Parathyroid adenoma (tissue), 2 donors: ENCODE data around the gene INPP5K.
A peak's percentile ranks its signal among the peaks of the same experiment; 100 is the strongest.

Experiments
- H2AFZ ChIP-seq: fragments of 300-600 bp; sonication (generic); one replicate; pipeline ENCODE4 v1.7.0; 2017; ENCODE audit warnings: antibody characterized with exemption, mild to moderate bottlenecking
- H3K27ac ChIP-seq: fragments of 300-600 bp; sonication (generic); one replicate; pipeline ENCODE4 v1.7.0; 2017
- H3K27me3 ChIP-seq: fragments of 300-600 bp; sonication (generic); one replicate; pipeline ENCODE4 v1.7.0; 2017; ENCODE audit warnings: low read length; ENCODE audit not compliant: control insufficient read depth, insufficient read depth
- H3K36me3 ChIP-seq: fragments of 300-600 bp; sonication (generic); one replicate; pipeline ENCODE4 v1.7.0; 2017; ENCODE audit warnings: low read length; ENCODE audit not compliant: control insufficient read depth, insufficient read depth
- H3K4me1 ChIP-seq: fragments of 300-600 bp; sonication (generic); one replicate; pipeline ENCODE4 v1.7.0; 2017; ENCODE audit warnings: control low read depth
- H3K4me2 ChIP-seq: fragments of 300-600 bp; sonication (generic); one replicate; pipeline ENCODE4 v1.7.0; 2017; ENCODE audit warnings: low read length
- H3K4me3 ChIP-seq: fragments of 300-600 bp; sonication (generic); one replicate; pipeline ENCODE4 v1.7.0; 2017; ENCODE audit warnings: low read depth, low read length
- H3K79me2 ChIP-seq: fragments of 300-600 bp; sonication (generic); one replicate; pipeline ENCODE4 v1.7.0; 2017; ENCODE audit warnings: control low read depth
- H3K9ac ChIP-seq: fragments of 300-600 bp; sonication (generic); one replicate; pipeline ENCODE4 v1.7.0; 2017; ENCODE audit warnings: mild to moderate bottlenecking
- H3K9me3 ChIP-seq: fragments of 300-600 bp; sonication (generic); one replicate; pipeline ENCODE4 v1.7.0; 2017; ENCODE audit warnings: low read length; ENCODE audit not compliant: control insufficient read depth
- TF ChIP-seq, protein P1 (sequence below): fragments of 300-600 bp; sonication (generic); IDR thresholded peaks from one replicate; pipeline ENCODE4 v1.7.0; 2017; ENCODE audit warnings: antibody characterized with exemption, mild to moderate bottlenecking
- donor health status: primary hyperparathyroidism.

The INPP5K gene

DNA sequence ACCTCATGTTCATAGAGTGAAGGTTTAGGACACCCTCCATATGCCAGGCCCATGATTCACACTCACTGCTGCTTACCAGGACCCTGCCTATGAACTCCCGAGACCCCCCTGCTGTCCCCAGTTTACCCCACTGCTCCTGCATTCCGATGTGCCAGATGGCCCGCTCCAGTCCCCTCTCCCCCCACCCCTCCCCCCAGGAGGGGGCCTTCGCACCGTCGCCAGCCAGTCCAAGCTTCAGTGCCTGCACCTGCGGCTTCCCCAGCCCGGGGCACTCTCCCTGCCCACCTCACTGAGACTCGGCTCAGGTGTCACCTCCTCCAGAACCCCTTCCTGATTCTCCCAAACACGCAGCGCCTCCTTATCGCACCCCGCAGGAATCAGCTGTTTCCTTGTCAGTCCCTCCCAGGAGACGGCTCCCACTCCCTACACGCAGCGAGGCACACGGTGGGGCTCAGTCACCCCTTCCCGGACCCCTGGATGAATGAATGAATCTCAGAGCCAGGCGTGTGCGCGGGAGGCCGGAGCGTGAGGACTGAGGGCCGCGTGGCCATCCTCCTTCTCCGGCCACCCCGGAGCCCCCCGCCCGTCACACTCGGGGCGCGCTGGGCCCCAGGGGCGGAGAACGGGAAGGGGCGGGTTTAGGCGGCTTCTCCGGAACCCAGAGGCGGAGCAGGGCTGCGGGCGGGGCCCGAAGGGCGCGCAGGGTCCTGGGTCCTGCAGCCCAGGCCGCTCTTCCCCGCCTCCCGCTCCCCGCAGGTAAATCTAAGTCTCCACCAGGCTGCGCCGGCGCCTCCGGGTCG, 25.6 kb downstream of the INPP5K start:
- TF ChIP-seq, protein P1, sequence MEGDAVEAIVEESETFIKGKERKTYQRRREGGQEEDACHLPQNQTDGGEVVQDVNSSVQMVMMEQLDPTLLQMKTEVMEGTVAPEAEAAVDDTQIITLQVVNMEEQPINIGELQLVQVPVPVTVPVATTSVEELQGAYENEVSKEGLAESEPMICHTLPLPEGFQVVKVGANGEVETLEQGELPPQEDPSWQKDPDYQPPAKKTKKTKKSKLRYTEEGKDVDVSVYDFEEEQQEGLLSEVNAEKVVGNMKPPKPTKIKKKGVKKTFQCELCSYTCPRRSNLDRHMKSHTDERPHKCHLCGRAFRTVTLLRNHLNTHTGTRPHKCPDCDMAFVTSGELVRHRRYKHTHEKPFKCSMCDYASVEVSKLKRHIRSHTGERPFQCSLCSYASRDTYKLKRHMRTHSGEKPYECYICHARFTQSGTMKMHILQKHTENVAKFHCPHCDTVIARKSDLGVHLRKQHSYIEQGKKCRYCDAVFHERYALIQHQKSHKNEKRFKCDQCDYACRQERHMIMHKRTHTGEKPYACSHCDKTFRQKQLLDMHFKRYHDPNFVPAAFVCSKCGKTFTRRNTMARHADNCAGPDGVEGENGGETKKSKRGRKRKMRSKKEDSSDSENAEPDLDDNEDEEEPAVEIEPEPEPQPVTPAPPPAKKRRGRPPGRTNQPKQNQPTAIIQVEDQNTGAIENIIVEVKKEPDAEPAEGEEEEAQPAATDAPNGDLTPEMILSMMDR: no peak
- Histone ChIP-seq H2AFZ (peak overlapping the region; percentile 82), H3K9me3 (no peaks in the 10 kb centered on the region), H3K27me3 (no peaks in the 10 kb centered on the region), H3K27ac (peak overlapping the region; percentile 31), H3K4me2 (peak overlapping the region; percentile 65), H3K36me3 (no peaks in the 10 kb centered on the region), H3K4me3 (peak overlapping the region; percentile 52), H3K79me2 (no peaks in the 10 kb centered on the region), H3K4me1 (peaks cover 4% of the 10 kb centered on the region), H3K9ac (peak overlapping the region; percentile 35)

DNA sequence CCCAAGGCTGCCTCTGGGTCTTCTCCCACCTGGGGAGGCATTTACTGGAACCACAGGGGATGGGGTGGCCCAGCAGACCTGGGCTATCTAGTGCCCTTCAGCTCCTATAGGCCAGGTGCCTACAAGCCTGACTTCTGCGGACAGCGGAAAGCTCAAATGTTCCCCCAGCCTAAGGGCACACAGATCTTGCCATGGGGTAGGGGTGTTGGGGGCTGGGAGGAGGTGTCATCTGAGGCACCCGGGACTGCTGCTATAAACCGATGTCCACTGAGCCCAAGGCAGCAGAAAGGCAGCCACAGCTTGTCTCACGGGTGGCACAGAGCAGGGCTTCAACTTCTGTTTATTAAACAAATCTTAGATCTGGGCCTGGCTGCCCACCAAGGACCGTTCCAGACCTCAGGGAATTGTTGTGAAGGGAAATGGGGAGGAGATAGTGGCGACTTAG, 27.6 kb downstream of the INPP5K start:
- Histone ChIP-seq H3K9me3 (no peaks in the 10 kb centered on the region), H3K4me2 (peak overlapping the region; percentile 62), H3K79me2 (no peaks in the 10 kb centered on the region), H3K4me3 (no peak overlapping the region), H3K9ac (no peak overlapping the region), H3K4me1 (peaks cover 7% of the 10 kb centered on the region), H2AFZ (no peak overlapping the region), H3K27me3 (no peaks in the 10 kb centered on the region), H3K27ac (peak overlapping the region; percentile 60), H3K36me3 (no peaks in the 10 kb centered on the region)
- TF ChIP-seq, protein P1: no peak

DNA sequence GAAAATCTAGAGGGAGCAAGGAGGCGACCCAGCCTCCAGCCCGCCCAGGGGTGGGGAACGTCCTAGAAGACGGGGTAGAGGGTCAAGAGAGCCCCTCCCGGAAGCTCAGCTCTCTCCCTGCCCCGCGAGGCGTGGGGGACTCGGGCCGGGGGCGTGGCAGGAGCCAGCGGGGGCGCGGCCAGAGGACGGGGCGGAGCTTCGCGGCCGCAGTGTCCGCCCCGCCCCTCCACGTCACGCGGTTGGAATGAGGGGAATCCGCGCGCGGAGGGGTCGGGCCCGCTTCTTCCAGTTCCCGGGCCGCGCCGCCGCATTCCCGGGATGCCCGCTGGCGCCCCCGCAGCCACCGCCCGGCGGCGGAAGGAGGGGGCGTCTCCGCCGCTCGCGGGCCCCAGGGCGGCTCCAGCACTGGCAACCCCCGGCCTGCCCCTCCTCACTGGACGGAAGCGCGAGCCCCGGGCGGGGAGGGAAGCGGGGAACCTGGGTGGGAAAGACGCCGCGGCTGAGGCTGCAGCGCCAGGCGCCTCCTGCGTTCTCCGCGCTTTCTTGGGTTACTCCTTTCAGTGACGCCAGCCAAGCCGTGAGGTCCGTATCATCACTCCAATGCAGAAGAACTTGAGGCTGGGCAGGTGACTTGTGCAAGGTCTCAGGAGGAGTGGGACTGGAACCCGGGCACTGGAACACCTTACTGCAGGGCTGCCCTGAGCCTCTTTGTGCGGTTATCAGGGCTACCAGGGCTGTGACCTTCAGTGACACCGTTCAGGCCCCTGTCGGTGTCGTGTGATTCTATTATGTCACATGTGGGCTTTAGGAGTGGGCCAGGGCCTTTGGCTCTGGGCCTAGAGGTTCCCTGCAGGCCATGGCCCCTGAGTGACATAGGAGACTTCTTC, 28.2 kb downstream of the INPP5K start:
- H3K4me3 ChIP-seq: peak overlapping the region; percentile 32

DNA sequence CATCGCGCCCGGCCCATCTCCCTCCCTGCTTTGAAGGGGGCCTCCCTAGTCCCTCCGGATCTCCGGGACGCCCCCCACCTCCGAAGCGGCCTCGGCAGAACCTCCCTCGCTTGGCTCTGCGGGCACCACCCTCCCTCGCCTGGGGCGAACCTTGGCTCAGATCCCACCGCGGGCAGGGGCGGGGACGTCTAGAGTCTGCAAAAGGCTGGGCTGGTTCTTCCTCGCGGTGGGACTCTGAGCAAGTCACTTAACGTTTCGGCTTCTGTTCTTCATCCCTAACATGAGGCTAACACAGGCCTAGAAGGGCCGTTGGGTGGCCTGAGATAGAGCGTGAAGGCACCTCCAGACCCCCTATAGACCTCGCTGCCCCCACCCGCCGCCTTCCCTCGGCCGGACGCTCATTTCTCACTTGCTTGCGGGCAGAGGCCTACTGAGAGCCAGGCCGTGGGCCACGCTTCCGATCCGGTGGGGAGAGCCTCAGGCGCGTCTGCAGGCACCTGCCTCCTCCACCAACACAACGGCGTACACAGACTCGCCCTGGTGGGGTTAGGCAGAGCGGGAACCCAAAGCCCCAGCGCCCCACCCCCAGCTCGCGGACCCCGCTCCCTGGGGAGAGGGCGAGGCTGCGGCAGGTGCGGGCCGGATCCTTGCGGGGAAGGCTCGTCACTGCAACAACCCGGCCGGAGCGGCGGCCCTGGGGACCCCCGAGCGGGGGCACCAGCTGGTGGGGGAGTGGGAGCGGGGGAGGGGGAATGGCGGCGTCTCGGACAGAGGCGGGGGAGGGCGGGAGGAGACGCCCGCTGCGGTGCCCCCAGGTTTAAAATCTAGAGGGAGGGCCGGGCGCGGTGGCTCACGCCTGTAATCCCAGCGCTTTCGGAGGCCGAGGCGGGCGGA, 29.4 kb downstream of the INPP5K start:
- no peaks in the 10 kb centered on the region for H3K9me3 ChIP-seq
- H2AFZ ChIP-seq: no peak overlapping the region
- no peak overlapping the region for H3K9ac ChIP-seq
- no peaks in the 10 kb centered on the region for H3K27me3 ChIP-seq
- TF ChIP-seq, protein P1: no peak
- peak overlapping the region; percentile 32 for H3K4me3 ChIP-seq
- H3K36me3 ChIP-seq: no peaks in the 10 kb centered on the region
- H3K27ac ChIP-seq: peak overlapping the region; percentile 60
- no peaks in the 10 kb centered on the region for H3K79me2 ChIP-seq
- H3K4me1 ChIP-seq: peaks cover 7% of the 10 kb centered on the region
- H3K4me2 ChIP-seq: no peak overlapping the region

More for the DNA sequence above, 28.2 kb downstream of the INPP5K start:
- Histone ChIP-seq H3K9me3 (no peaks in the 10 kb centered on the region), H3K27me3 (no peaks in the 10 kb centered on the region), H3K4me1 (peaks cover 7% of the 10 kb centered on the region), H3K27ac (peak overlapping the region; percentile 60), H3K36me3 (no peaks in the 10 kb centered on the region), H3K79me2 (no peaks in the 10 kb centered on the region), H3K9ac (no peak overlapping the region), H2AFZ (peak overlapping the region; percentile 87), H3K4me2 (peak overlapping the region; percentile 62)
- TF ChIP-seq, protein P1: no peak
